Measurements from ENCODE around the gene MARK3.

The MARK3 gene

DNA sequence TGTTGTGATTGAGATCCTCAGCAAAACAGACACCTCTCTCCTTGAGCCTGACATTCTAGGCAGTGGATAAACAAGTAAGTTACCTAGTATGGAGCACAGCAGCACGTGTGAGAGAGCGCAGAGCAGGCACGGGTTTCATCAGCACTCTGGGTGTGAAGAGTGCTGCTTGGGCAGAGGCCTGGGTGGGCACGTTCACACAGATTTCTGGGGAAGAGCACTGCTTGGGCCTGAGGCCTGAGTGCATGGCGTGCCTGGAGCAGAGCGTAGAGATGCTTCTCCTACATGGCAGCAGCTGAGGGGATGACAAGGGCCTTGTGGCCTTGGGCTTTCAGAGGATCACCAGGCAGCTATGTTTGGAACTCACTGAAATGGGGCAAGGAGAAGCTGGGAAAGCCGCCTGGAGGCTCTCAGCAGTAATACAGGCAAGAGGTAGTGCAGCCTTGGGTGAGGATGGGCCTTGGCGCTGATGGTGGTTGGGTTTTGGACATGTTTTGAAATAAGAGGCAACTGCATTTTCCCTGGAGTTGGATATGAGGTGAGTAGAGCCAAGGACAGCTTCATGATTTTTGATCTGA is 119.9 kb downstream of the MARK3 start:
- Histone ChIP-seq H3K27me3 (ENCODE audit: insufficient read depth, low read length, poor library complexity) (no peaks in the 10 kb centered on the region), H3K36me3 (ENCODE audit: insufficient read depth, low read length) (peaks cover 72% of the 10 kb centered on the region), H3K4me3 (ENCODE audit: low read depth in 1 of 2, low read length in 2 of 2) (no peak overlapping the region), H3K4me2 (ENCODE audit: insufficient read depth, low read length) (no peak overlapping the region), H2AFZ (ENCODE audit: low read depth, low read length) (no peak overlapping the region), H3K4me1 (ENCODE audit: insufficient read depth, low read length) (no peaks in the 10 kb centered on the region), H4K20me1 (ENCODE audit: insufficient read depth, low read length) (peaks cover 4% of the 10 kb centered on the region; the same call in 1 of the 2 replicates), H3K9me3 (ENCODE audit: insufficient read depth, low read length, severe bottlenecking) (no peaks in the 10 kb centered on the region), H3K79me2 (ENCODE audit: insufficient read depth, low read length) (no peaks in the 10 kb centered on the region), H3K9ac (ENCODE audit: low read depth, low read length) (no peak overlapping the region), H3K27ac (ENCODE audit: low read length) (no peak overlapping the region)
- TF ChIP-seq, protein P1, sequence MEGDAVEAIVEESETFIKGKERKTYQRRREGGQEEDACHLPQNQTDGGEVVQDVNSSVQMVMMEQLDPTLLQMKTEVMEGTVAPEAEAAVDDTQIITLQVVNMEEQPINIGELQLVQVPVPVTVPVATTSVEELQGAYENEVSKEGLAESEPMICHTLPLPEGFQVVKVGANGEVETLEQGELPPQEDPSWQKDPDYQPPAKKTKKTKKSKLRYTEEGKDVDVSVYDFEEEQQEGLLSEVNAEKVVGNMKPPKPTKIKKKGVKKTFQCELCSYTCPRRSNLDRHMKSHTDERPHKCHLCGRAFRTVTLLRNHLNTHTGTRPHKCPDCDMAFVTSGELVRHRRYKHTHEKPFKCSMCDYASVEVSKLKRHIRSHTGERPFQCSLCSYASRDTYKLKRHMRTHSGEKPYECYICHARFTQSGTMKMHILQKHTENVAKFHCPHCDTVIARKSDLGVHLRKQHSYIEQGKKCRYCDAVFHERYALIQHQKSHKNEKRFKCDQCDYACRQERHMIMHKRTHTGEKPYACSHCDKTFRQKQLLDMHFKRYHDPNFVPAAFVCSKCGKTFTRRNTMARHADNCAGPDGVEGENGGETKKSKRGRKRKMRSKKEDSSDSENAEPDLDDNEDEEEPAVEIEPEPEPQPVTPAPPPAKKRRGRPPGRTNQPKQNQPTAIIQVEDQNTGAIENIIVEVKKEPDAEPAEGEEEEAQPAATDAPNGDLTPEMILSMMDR (IDR thresholded peaks at IDR 0.05; ENCODE audit: borderline replicate concordance, extremely low read depth, low read length, poor library complexity, severe bottlenecking) = peak; percentile 23
- TF ChIP-seq EZH2 (IDR thresholded peaks at IDR 0.05; ENCODE audit: borderline replicate concordance, low read depth, low read length, severe bottlenecking) = no peak
- ATAC-seq (ENCODE audit: insufficient read depth, low read depth) (peak; percentile 35; the same call in 1 of the 3 replicates), DNase-seq (no peak)

DNA sequence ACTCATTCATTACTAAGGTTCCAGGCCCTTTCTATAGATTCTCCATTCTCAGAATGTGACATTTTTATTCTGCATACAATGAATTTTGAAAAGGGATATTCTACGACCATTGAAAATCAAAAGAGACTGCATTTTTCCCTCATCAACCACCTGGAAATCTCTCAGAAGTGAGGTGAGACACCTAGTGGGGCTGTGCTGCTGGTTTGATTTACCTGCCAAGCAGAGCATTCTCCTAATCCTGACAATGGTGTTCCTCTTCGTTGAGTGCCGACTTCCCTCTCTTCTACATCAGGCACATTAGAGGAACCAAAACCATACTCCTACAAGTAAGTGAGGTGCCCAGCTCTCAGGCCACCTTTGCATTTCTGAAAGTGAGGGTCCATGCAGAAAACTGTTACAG is 122.5 kb downstream of the MARK3 start:
- DNase-seq (no peak), ATAC-seq (ENCODE audit: insufficient read depth, low read depth) (no peak)
- Histone ChIP-seq H3K36me3 (ENCODE audit: insufficient read depth, low read length) (peaks cover 50% of the 10 kb centered on the region), H3K9me3 (ENCODE audit: insufficient read depth, low read length, severe bottlenecking) (no peaks in the 10 kb centered on the region), H3K4me1 (ENCODE audit: insufficient read depth, low read length) (no peaks in the 10 kb centered on the region), H2AFZ (ENCODE audit: low read depth, low read length) (no peak overlapping the region), H3K27ac (ENCODE audit: low read length) (no peak overlapping the region), H3K4me3 (ENCODE audit: low read depth in 1 of 2, low read length in 2 of 2) (no peak overlapping the region), H4K20me1 (ENCODE audit: insufficient read depth, low read length) (no peaks in the 10 kb centered on the region), H3K79me2 (ENCODE audit: insufficient read depth, low read length) (no peaks in the 10 kb centered on the region), H3K4me2 (ENCODE audit: insufficient read depth, low read length) (no peak overlapping the region), H3K9ac (ENCODE audit: low read depth, low read length) (no peak overlapping the region), H3K27me3 (ENCODE audit: insufficient read depth, low read length, poor library complexity) (no peaks in the 10 kb centered on the region)
- TF ChIP-seq, protein P1 (IDR thresholded peaks at IDR 0.05; ENCODE audit: borderline replicate concordance, extremely low read depth, low read length, poor library complexity, severe bottlenecking) = no peak
- no peak for TF ChIP-seq EZH2 (IDR thresholded peaks at IDR 0.05; ENCODE audit: borderline replicate concordance, low read depth, low read length, severe bottlenecking)

GRCh38 chr14:103508521-103509329 is 123.5 kb downstream of the MARK3 start:
- H2AFZ ChIP-seq (ENCODE audit: low read depth, low read length) = no peak overlapping the region
- no peak for TF ChIP-seq EZH2 (IDR thresholded peaks at IDR 0.05; ENCODE audit: borderline replicate concordance, low read depth, low read length, severe bottlenecking)
- TF ChIP-seq, protein P1 (IDR thresholded peaks at IDR 0.05; ENCODE audit: borderline replicate concordance, extremely low read depth, low read length, poor library complexity, severe bottlenecking) = no peak
- H3K27ac ChIP-seq (ENCODE audit: low read length) = no peak overlapping the region
- H3K9ac ChIP-seq (ENCODE audit: low read depth, low read length) = no peak overlapping the region
- no peaks in the 10 kb centered on the region for H3K4me1 ChIP-seq (ENCODE audit: insufficient read depth, low read length)
- peaks cover 40% of the 10 kb centered on the region for H3K36me3 ChIP-seq (ENCODE audit: insufficient read depth, low read length)
- no peak overlapping the region for H3K4me2 ChIP-seq (ENCODE audit: insufficient read depth, low read length)
- no peak overlapping the region for H3K4me3 ChIP-seq (ENCODE audit: low read depth in 1 of 2, low read length in 2 of 2)
- no peaks in the 10 kb centered on the region for H3K27me3 ChIP-seq (ENCODE audit: insufficient read depth, low read length, poor library complexity)
- no peaks in the 10 kb centered on the region for H3K9me3 ChIP-seq (ENCODE audit: insufficient read depth, low read length, severe bottlenecking)
- H3K79me2 ChIP-seq (ENCODE audit: insufficient read depth, low read length) = no peaks in the 10 kb centered on the region
- DNase-seq = no peak
- no peaks in the 10 kb centered on the region for H4K20me1 ChIP-seq (ENCODE audit: insufficient read depth, low read length)
- no peak for ATAC-seq (ENCODE audit: insufficient read depth, low read depth)

Data from DND-41 (cell line).